AG04450 (cell line): ENCODE data around the gene ROBO1. TPM values are rescaled to one million over a fixed set of nuclear protein-coding genes. Genes with fewer than 3 reads are reported as not detected.

Experiments used
- CTCF ChIA-PET: fragments of 300-600, 350-600 bp; formaldehyde crosslinking; extraction: SDS; loops from one replicate; lab custom pipeline; 2022; ENCODE audit warnings: antibody characterized with exemption, inconsistent platforms; lab: Charles Lee
- POLR2A ChIA-PET: fragments of 350-600 bp; formaldehyde crosslinking; extraction: SDS; loops from one replicate; lab custom pipeline; 2021; ENCODE audit warnings: antibody characterized with exemption, inconsistent platforms; lab: Yijun Ruan, JAX
- DNase-seq: peaks from one replicate; pipeline ENCODE4 v3.0.0-alpha.2; 2011; ENCODE audit warnings: low read depth, low spot score
- H3K27ac ChIP-seq: one replicate; pipeline ENCODE4 v1.5.1; 2012; ENCODE audit warnings: low read depth, low read length, control low read depth
- H3K27me3 ChIP-seq: one replicate; pipeline ENCODE4 v1.6.0; 2012; ENCODE audit warnings: low read length; ENCODE audit not compliant: control insufficient read depth, insufficient read depth
- H3K4me3 ChIP-seq: 2 replicates; pipeline ENCODE4 v1.5.1; 2011; ENCODE audit warnings: mild to moderate bottlenecking, low read depth, low read length, control low read depth
- H3K9me3 ChIP-seq: 2 replicates; pipeline ENCODE4 v1.5.1; 2012; ENCODE audit warnings: low read length; ENCODE audit not compliant: control insufficient read depth, insufficient read depth
- CTCF ChIP-seq: IDR thresholded peaks from 2 replicates; pipeline ENCODE4 v1.5.1; 2011; ENCODE audit warnings: low read depth, low read length, control low read depth, inconsistent platforms
- polyA plus RNA-seq: library from polyadenylated mRNA; depleted of rRNA; stranded (reverse); fragments of >200 nt; gene quantifications from 2 replicates; pipeline ENCODE4 v1.2.3, GENCODE V29; 2011

The ROBO1 gene
- polyA plus RNA-seq, 1 experiment: 66.0 TPM

GRCh38 chr3:79285871-79286270 is 481.9 kb downstream of the ROBO1 start:
- TF ChIP-seq CTCF: no peak
- no peak overlapping the region for H3K27ac ChIP-seq
- H3K9me3 ChIP-seq: no peaks in the 10 kb centered on the region
- no peak for DNase-seq
- ChIA-PET POLR2A (no interaction called here), CTCF (interaction anchor here (1.8 kb wide), 1 partner anchor 200 kb away, joined by 4 read pairs; no protein-coding TSS in a partner anchor)
- H3K27me3 ChIP-seq: no peaks in the 10 kb centered on the region
- no peak overlapping the region for H3K4me3 ChIP-seq

GRCh38 chr3:79285380-79285779 is 482.4 kb downstream of the ROBO1 start:
- TF ChIP-seq CTCF: no peak
- POLR2A ChIA-PET: no interaction called here
- no peaks in the 10 kb centered on the region for H3K27me3 ChIP-seq
- H3K27ac ChIP-seq: no peak overlapping the region
- no peak overlapping the region for H3K4me3 ChIP-seq
- CTCF ChIA-PET: interaction anchor here (1.8 kb wide), 1 partner anchor 199 kb away, joined by 4 read pairs; no protein-coding TSS in a partner anchor
- H3K9me3 ChIP-seq: no peaks in the 10 kb centered on the region
- no peak for DNase-seq

- CTCF ChIA-PET: no interaction called here
- H3K27me3 ChIP-seq: no peaks in the 10 kb centered on the region
Measured at GRCh38 chr3:79284781-79285180, 483.0 kb downstream of the ROBO1 start.

GRCh38 chr3:79278681-79279080 is 489.1 kb downstream of the ROBO1 start:
- Histone ChIP-seq H3K27me3 (no peaks in the 10 kb centered on the region), H3K27ac (no peak overlapping the region), H3K9me3 (no peaks in the 10 kb centered on the region), H3K4me3 (no peak overlapping the region)
- TF ChIP-seq CTCF: no peak
- ChIA-PET CTCF (no interaction called here), POLR2A (no interaction called here)
- no peak for DNase-seq

More at GRCh38 chr3:79284781-79285180, 483.0 kb downstream of the ROBO1 start:
- H3K9me3 ChIP-seq: no peaks in the 10 kb centered on the region
- H3K27ac ChIP-seq: no peak overlapping the region
- POLR2A ChIA-PET: no interaction called here
- TF ChIP-seq CTCF: no peak
- no peak for DNase-seq
- no peak overlapping the region for H3K4me3 ChIP-seq

GRCh38 chr3:79268422-79268821 is 499.4 kb downstream of the ROBO1 start:
- H3K27me3 ChIP-seq: no peaks in the 10 kb centered on the region
- TF ChIP-seq CTCF: no peak
- CTCF ChIA-PET: no interaction called here
- DNase-seq: no peak
- no peaks in the 10 kb centered on the region for H3K9me3 ChIP-seq
- POLR2A ChIA-PET: no interaction called here
- no peak overlapping the region for H3K4me3 ChIP-seq
- H3K27ac ChIP-seq: no peak overlapping the region
